HG03039 (cell line): ENCODE data around the gene GPD1L.
"Not testable (repeated sequence)": the region's sequence is repeated elsewhere in the genome, so short reads cannot be mapped to it uniquely, and the experiment has no call there.

Source experiments
- ATAC-seq: cut with Tn5 transposase; IDR thresholded peaks from one replicate; pipeline ENCODE4 v1.9.1; 2021; ENCODE audit warnings: mild to moderate bottlenecking, moderate library complexity; ENCODE audit not compliant: unreplicated experiment

The GPD1L gene

GRCh38 chr3:32105291-32106131 is 909 bp upstream of the GPD1L start:
- no peak for ATAC-seq

GRCh38 chr3:32106929-32107362 is 526 bp downstream of the GPD1L start:
- ATAC-seq, result no peak

- not testable (repeated sequence) for ATAC-seq
Observed at GRCh38 chr3:32108224-32108623, 1.8 kb downstream of the GPD1L start.

GRCh38 chr3:32109256-32109655 is 2.8 kb downstream of the GPD1L start:
- no peak for ATAC-seq

GRCh38 chr3:32110233-32110760 is 3.9 kb downstream of the GPD1L start:
- no peak for ATAC-seq

- no peak for ATAC-seq
Observed at GRCh38 chr3:32111560-32111959, 5.1 kb downstream of the GPD1L start.

GRCh38 chr3:32113566-32113965 is 7.1 kb downstream of the GPD1L start:
- no peak for ATAC-seq

- no peak for ATAC-seq
Observed at GRCh38 chr3:32113981-32114545, 7.6 kb downstream of the GPD1L start.

- ATAC-seq, result not testable (repeated sequence)
Observed at GRCh38 chr3:32114546-32115386, 8.3 kb downstream of the GPD1L start.

GRCh38 chr3:32117320-32117719 is 10.9 kb downstream of the GPD1L start:
- ATAC-seq, result no peak

GRCh38 chr3:32118215-32118614 is 11.8 kb downstream of the GPD1L start:
- no peak for ATAC-seq

- ATAC-seq, result no peak
Observed at GRCh38 chr3:32120471-32120870, 14.1 kb downstream of the GPD1L start.

GRCh38 chr3:32121137-32121536 is 14.7 kb downstream of the GPD1L start:
- ATAC-seq, result no peak

- no peak for ATAC-seq
Observed at GRCh38 chr3:32123620-32124019, 17.2 kb downstream of the GPD1L start.

- ATAC-seq, result no peak
Observed at GRCh38 chr3:32125012-32125411, 18.6 kb downstream of the GPD1L start.

GRCh38 chr3:32126305-32127015 is 20.0 kb downstream of the GPD1L start:
- no peak for ATAC-seq

- no peak for ATAC-seq
Observed at GRCh38 chr3:32127219-32127826, 20.9 kb downstream of the GPD1L start.

GRCh38 chr3:32128936-32129335 is 22.5 kb downstream of the GPD1L start:
- ATAC-seq, result no peak

- no peak for ATAC-seq
Observed at GRCh38 chr3:32129832-32130231, 23.4 kb downstream of the GPD1L start.

GRCh38 chr3:32132121-32132520 is 25.7 kb downstream of the GPD1L start:
- ATAC-seq, result no peak
